ENCODE data around the gene MZB1.

Gene MZB1

GRCh38 chr5:139407517-139407916, 17.8 kb upstream of the MZB1 start:
- H2AFZ ChIP-seq (ENCODE audit: low read depth, low read length): no peak overlapping the region
- H3K9me3 ChIP-seq (ENCODE audit: insufficient read depth, low read length, severe bottlenecking): no peaks in the 10 kb centered on the region
- 0 out of 2 replicates have a peak, but pooled peaks cover 4% of the 10 kb centered on the region for H3K79me2 ChIP-seq (ENCODE audit: insufficient read depth, low read length)
- no peak for TF ChIP-seq EZH2 (IDR thresholded peaks at IDR 0.05; ENCODE audit: borderline replicate concordance, low read depth, low read length, severe bottlenecking)
- TF ChIP-seq CTCF (IDR thresholded peaks at IDR 0.05; ENCODE audit: borderline replicate concordance, extremely low read depth, low read length, poor library complexity, severe bottlenecking): no peak
- DNase-seq: no peak
- no peak overlapping the region for H3K27ac ChIP-seq (ENCODE audit: low read length)
- no peaks in the 10 kb centered on the region for H3K27me3 ChIP-seq (ENCODE audit: insufficient read depth, low read length, poor library complexity)
- ATAC-seq (ENCODE audit: insufficient read depth, low read depth): no peak
- H3K4me3 ChIP-seq (ENCODE audit: low read depth in 1 of 2, low read length in 2 of 2): no peak overlapping the region
- H3K9ac ChIP-seq (ENCODE audit: low read depth, low read length): no peak overlapping the region
- H4K20me1 ChIP-seq (ENCODE audit: insufficient read depth, low read length): 0 out of 2 replicates have a peak, but pooled peaks cover 3% of the 10 kb centered on the region
- H3K4me1 ChIP-seq (ENCODE audit: insufficient read depth, low read length): peaks cover 23% of the 10 kb centered on the region
- H3K36me3 ChIP-seq (ENCODE audit: insufficient read depth, low read length): no peaks in the 10 kb centered on the region
- no peak overlapping the region for H3K4me2 ChIP-seq (ENCODE audit: insufficient read depth, low read length)

- Histone ChIP-seq H3K36me3 (ENCODE audit: insufficient read depth, low read length) (no peaks in the 10 kb centered on the region), H4K20me1 (ENCODE audit: insufficient read depth, low read length) (0 out of 2 replicates have a peak, but pooled peaks cover 3% of the 10 kb centered on the region), H2AFZ (ENCODE audit: low read depth, low read length) (no peak overlapping the region), H3K79me2 (ENCODE audit: insufficient read depth, low read length) (0 out of 2 replicates have a peak, but pooled peaks cover 4% of the 10 kb centered on the region), H3K9ac (ENCODE audit: low read depth, low read length) (no peak overlapping the region), H3K27ac (ENCODE audit: low read length) (no peak overlapping the region), H3K4me1 (ENCODE audit: insufficient read depth, low read length) (peaks cover 26% of the 10 kb centered on the region), H3K4me2 (ENCODE audit: insufficient read depth, low read length) (no peak overlapping the region), H3K9me3 (ENCODE audit: insufficient read depth, low read length, severe bottlenecking) (no peaks in the 10 kb centered on the region), H3K27me3 (ENCODE audit: insufficient read depth, low read length, poor library complexity) (no peaks in the 10 kb centered on the region), H3K4me3 (ENCODE audit: low read depth in 1 of 2, low read length in 2 of 2) (no peak overlapping the region)
- no peak for DNase-seq
- ATAC-seq (ENCODE audit: insufficient read depth, low read depth): no peak
- TF ChIP-seq CTCF (IDR thresholded peaks at IDR 0.05; ENCODE audit: borderline replicate concordance, extremely low read depth, low read length, poor library complexity, severe bottlenecking) (no peak), EZH2 (IDR thresholded peaks at IDR 0.05; ENCODE audit: borderline replicate concordance, low read depth, low read length, severe bottlenecking) (no peak)
Measured at GRCh38 chr5:139406963-139407362, 17.2 kb upstream of the MZB1 start.

- DNase-seq: peak; percentile 41
- peak overlapping the region; percentile 88 for H3K27ac ChIP-seq (ENCODE audit: low read length)
- peak; percentile 7; the same call in 2 of the 3 replicates for ATAC-seq (ENCODE audit: insufficient read depth, low read depth)
Measured at GRCh38 chr5:139404484-139404840, 14.7 kb upstream of the MZB1 start.

More at GRCh38 chr5:139404484-139404840, 14.7 kb upstream of the MZB1 start:
- peak overlapping the region; percentile 5 to 67; a peak in 3 of 4 replicates for H3K4me3 ChIP-seq (ENCODE audit: low read depth in 1 of 2, low read length in 2 of 2)
- 0 out of 2 replicates have a peak, but pooled peaks cover 3% of the 10 kb centered on the region for H4K20me1 ChIP-seq (ENCODE audit: insufficient read depth, low read length)
- 0 out of 2 replicates have a peak, but pooled peaks cover 4% of the 10 kb centered on the region for H3K79me2 ChIP-seq (ENCODE audit: insufficient read depth, low read length)
- H3K9ac ChIP-seq (ENCODE audit: low read depth, low read length): peak overlapping the region; percentile 65
- peaks cover 26% of the 10 kb centered on the region for H3K4me1 ChIP-seq (ENCODE audit: insufficient read depth, low read length)
- peak overlapping the region; percentile 89 for H3K4me2 ChIP-seq (ENCODE audit: insufficient read depth, low read length)
- H2AFZ ChIP-seq (ENCODE audit: low read depth, low read length): peak overlapping the region; percentile 81
- H3K9me3 ChIP-seq (ENCODE audit: insufficient read depth, low read length, severe bottlenecking): no peaks in the 10 kb centered on the region
- no peaks in the 10 kb centered on the region for H3K27me3 ChIP-seq (ENCODE audit: insufficient read depth, low read length, poor library complexity)
- H3K36me3 ChIP-seq (ENCODE audit: insufficient read depth, low read length): no peaks in the 10 kb centered on the region
- TF ChIP-seq CTCF (IDR thresholded peaks at IDR 0.05; ENCODE audit: borderline replicate concordance, extremely low read depth, low read length, poor library complexity, severe bottlenecking) (peak; percentile 36), EZH2 (IDR thresholded peaks at IDR 0.05; ENCODE audit: borderline replicate concordance, low read depth, low read length, severe bottlenecking) (no peak)

Measured in DND-41 (cell line).